ENCODE data around the gene UBE2J2.

DNA sequence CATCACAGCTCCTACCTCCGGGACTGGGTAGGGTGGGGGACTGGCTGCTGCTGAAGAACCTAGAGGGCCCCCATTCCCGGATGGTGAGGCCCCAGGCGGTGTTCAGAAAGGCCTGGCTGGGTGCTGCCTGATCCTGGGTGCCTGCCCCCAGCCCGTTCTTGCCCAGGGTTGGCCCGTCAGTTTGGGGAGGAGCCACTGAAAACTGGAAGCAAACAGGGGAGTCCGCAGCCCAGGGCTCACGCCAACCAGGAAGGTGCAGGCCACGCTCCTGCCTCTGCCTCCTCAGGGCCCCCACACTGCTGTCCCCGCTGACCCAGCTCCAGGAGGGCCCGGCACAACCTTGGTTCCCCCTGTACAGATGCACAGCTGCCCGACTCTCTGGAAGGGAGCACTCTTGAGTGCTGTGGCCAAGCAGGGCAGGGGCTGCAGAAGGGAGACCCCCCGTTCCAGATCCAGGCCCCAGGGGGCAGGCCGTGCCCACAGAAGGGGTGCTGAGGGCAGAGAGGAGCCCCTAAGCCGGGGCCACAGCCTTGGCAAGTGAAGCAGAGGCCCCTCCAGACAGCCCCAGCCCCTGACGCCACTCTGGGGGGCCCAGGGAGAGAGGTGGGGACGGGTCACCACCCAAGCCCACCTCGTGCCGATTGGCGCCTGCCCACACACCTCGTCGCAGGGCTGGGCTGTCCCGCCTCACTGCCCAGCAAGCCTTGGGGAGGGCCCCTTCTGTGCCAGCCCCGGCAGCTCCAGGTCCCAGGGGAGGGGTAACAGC, 32.6 kb downstream of the UBE2J2 start:
- no peak for TF ChIP-seq EZH2 (IDR thresholded peaks at IDR 0.05; ENCODE audit: borderline replicate concordance, low read depth, low read length, severe bottlenecking)
- TF ChIP-seq, protein P1, sequence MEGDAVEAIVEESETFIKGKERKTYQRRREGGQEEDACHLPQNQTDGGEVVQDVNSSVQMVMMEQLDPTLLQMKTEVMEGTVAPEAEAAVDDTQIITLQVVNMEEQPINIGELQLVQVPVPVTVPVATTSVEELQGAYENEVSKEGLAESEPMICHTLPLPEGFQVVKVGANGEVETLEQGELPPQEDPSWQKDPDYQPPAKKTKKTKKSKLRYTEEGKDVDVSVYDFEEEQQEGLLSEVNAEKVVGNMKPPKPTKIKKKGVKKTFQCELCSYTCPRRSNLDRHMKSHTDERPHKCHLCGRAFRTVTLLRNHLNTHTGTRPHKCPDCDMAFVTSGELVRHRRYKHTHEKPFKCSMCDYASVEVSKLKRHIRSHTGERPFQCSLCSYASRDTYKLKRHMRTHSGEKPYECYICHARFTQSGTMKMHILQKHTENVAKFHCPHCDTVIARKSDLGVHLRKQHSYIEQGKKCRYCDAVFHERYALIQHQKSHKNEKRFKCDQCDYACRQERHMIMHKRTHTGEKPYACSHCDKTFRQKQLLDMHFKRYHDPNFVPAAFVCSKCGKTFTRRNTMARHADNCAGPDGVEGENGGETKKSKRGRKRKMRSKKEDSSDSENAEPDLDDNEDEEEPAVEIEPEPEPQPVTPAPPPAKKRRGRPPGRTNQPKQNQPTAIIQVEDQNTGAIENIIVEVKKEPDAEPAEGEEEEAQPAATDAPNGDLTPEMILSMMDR (IDR thresholded peaks at IDR 0.05; ENCODE audit: borderline replicate concordance, extremely low read depth, low read length, poor library complexity, severe bottlenecking): no peak

Measured in DND-41 (cell line).